AG04449 (cell line): ENCODE results near the gene PRKCE.

Source experiments
- CTCF ChIA-PET: fragments of 350-600 bp; formaldehyde crosslinking; extraction: SDS; loops from one replicate; lab custom pipeline; 2021; ENCODE audit warnings: antibody characterized with exemption; lab: Yijun Ruan, JAX
- POLR2A ChIA-PET: fragments of 400-600, 350-600 bp; formaldehyde crosslinking; extraction: SDS; loops from one replicate; lab custom pipeline; 2020; ENCODE audit warnings: antibody characterized with exemption, inconsistent platforms; lab: Yijun Ruan, JAX
- DNase-seq: peaks from one replicate; pipeline ENCODE4 v3.0.0-alpha.2; 2010; ENCODE audit warnings: low read depth, low spot score
- H3K4me3 ChIP-seq: 2 replicates; pipeline ENCODE4 v1.5.1; 2011; ENCODE audit warnings: low read depth, mild to moderate bottlenecking, control low read depth, low read length
- CTCF ChIP-seq: IDR thresholded peaks from one replicate; pipeline ENCODE4 v1.5.1; 2011; ENCODE audit warnings: mild to moderate bottlenecking, moderate library complexity, low read length, control low read depth, inconsistent platforms; ENCODE audit not compliant: insufficient read depth; ENCODE audit errors: missing control alignments

Gene PRKCE

GRCh38 chr2:46125798-46126197, 474.3 kb downstream of the PRKCE start:
- CTCF ChIA-PET = no interaction called here
- no peak for TF ChIP-seq CTCF
- H3K4me3 ChIP-seq = no peak overlapping the region
- POLR2A ChIA-PET = interaction anchor here (1.3 kb wide), 1 partner anchor 171 kb away, joined by 3 read pairs; the partner anchor contains the start of gene EPAS1
- no peak for DNase-seq

DNA sequence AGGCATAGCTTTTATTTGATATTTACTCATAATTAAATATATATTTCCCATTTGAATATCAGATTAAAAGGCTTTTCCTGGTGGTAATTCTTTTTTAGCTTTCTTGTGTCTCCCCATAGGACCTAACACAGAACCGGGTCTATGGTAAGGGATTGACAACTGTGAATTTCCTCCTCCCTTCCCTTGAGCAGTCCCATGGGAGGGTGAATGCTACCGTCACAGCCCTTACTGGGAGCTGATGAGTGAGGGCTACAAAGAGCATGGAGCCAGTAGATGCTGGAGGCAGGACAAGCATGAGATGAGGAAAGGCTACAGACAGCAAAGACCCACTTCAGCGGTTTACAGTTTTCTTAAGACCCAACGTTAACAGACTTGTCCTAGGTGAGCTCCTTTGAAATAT, 475.1 kb downstream of the PRKCE start:
- ChIA-PET CTCF (interaction anchor here (0.9 kb wide), 1 partner anchor 64 kb away, joined by 3 read pairs; no protein-coding TSS in a partner anchor), POLR2A (interaction anchor here (1.3 kb wide), 1 partner anchor 170 kb away, joined by 3 read pairs; the partner anchor contains the start of gene EPAS1)
- DNase-seq = no peak
- no peak overlapping the region for H3K4me3 ChIP-seq
- TF ChIP-seq CTCF = no peak

DNA sequence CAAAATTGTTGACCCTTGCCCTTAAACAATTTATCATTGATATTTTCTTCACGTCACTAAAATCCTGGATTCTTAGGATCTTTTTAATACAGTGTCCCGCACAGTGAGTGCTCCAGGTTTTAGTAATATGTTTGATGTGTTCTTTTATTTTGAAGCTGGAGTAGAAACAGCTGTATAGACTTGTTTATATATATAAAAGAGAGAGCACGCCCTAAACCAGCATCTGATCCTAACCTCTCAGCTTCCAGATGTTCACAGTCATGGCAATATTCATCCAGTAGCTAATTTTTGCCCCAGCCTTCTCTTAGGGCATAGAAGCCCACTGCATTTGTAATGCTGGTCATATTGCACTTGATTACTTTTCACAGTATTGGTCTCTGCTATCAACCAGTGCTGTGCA, 475.7 kb downstream of the PRKCE start:
- no peak overlapping the region for H3K4me3 ChIP-seq
- TF ChIP-seq CTCF = no peak
- DNase-seq = no peak
- ChIA-PET CTCF (interaction anchor here (0.9 to 1.8 kb wide), 2 partner anchors 8 to 65 kb away, joined by 3 to 5 read pairs; no protein-coding TSS in a partner anchor), POLR2A (interaction anchor here (1.3 kb wide), 1 partner anchor 170 kb away, joined by 3 read pairs; the partner anchor contains the start of gene EPAS1)

- CTCF ChIA-PET = interaction anchor here (1.3 to 2.7 kb wide), 3 partner anchors 8 to 68 kb away, joined by 3 to 11 read pairs (median 6); no protein-coding TSS in a partner anchor
- POLR2A ChIA-PET = no interaction called here
- DNase-seq = no peak
These were observed 479.0 kb downstream of the PRKCE start for GRCh38 chr2:46130511-46130910.

DNA sequence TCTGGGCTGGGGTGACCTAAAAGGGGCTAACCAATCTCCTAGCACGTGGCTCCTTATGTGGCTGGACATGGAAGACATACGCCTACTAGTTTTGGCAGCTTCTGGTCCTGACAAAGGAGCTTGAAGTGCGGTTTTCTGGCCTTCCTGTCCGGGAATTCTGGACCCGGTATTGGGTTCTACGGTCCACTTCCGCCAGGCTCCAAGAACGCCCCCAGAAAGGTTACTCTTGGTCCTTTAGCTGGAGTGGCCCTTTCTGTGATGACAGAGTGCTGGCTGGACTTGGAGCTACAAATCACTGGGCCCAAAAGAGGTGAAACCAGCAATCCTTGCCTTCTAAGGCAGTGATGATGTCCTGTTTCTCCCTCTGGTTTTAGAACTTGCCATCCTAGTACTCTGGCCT, 481.5 kb downstream of the PRKCE start:
- ChIA-PET POLR2A (no interaction called here), CTCF (no interaction called here)
- TF ChIP-seq CTCF = no peak
- DNase-seq = no peak
- H3K4me3 ChIP-seq = no peak overlapping the region

More at GRCh38 chr2:46130511-46130910, 479.0 kb downstream of the PRKCE start:
- TF ChIP-seq CTCF = no peak
- H3K4me3 ChIP-seq = no peak overlapping the region

DNA sequence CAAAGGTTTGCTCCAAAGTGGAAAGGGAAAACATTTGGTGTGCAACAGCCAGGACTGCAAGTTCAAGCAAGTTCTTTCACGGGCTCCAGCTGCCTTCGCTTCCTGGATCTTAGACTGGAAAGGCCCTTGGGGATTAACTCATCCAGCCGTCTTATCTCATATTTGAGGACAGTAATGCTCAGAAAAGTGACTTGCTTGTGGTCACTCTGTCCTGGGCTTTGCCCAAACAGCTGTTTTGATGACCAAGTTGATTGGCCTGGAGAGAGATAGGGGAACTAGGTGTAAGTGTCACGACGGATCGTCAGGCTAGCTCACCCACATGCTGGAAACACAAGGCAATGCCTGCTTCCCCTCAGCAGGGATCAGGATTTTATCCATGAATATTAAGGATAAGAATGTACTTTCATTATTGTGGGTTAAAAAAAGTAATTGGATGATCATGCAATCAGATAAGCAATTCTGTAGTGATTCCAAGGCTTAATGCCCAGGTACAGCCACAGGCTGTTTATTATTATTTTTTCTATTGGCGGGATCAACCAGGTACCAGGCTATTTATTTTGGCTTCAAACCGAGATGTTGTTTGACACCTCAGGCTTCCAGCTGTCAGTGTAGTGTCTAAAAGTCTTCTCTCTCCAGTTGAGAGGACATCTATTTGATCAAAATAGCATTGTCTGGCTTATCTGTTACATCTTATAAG, 483.2 kb downstream of the PRKCE start:
- ChIA-PET POLR2A (no interaction called here), CTCF (no interaction called here)
- no peak for DNase-seq

More for the DNA sequence above, 483.2 kb downstream of the PRKCE start:
- no peak overlapping the region for H3K4me3 ChIP-seq
- TF ChIP-seq CTCF = no peak
